BJ (cell line): ENCODE measurements around the gene AGO3. TPM values are rescaled to one million over a fixed set of nuclear protein-coding genes. Genes with fewer than 3 reads are reported as not detected.

ENCODE experiments used
- CTCF ChIA-PET: fragments of 350-600 bp; formaldehyde crosslinking; extraction: SDS; loops from one replicate; lab custom pipeline; 2021; ENCODE audit warnings: antibody characterized with exemption, inconsistent platforms; lab: Yijun Ruan, JAX
- POLR2A ChIA-PET: fragments of 300-600 bp; sonication (Branson Sonifier 250); formaldehyde crosslinking; extraction: SDS; loops from one replicate; lab custom pipeline; 2021; ENCODE audit warnings: antibody characterized with exemption; lab: Charles Lee
- DNase-seq: peaks from one replicate; pipeline ENCODE4 v3.0.0-alpha.2; 2011; ENCODE audit warnings: low read depth
- H3K27me3 ChIP-seq: 2 replicates; pipeline ENCODE4 v1.6.0; 2011; ENCODE audit warnings: low read length; ENCODE audit not compliant: control insufficient read depth, insufficient read depth
- H3K36me3 ChIP-seq: 2 replicates; pipeline ENCODE4 v1.5.1; 2011; ENCODE audit warnings: low read length; ENCODE audit not compliant: control insufficient read depth, insufficient read depth
- H3K4me3 ChIP-seq: 2 replicates; pipeline ENCODE4 v1.5.1; 2011; ENCODE audit warnings: low read depth, mild to moderate bottlenecking, control low read depth, low read length
- polyA plus RNA-seq: library from polyadenylated mRNA; depleted of rRNA; stranded (reverse); fragments of >200 nt; gene quantifications from 2 replicates; pipeline ENCODE4 v1.2.3, GENCODE V29; 2011
- TF ChIP-seq, protein P1 (sequence below): IDR thresholded peaks from 2 replicates; pipeline ENCODE4 v1.5.1; 2011; ENCODE audit warnings: low read depth, mild to moderate bottlenecking, control low read depth, inconsistent platforms, low read length, moderate library complexity; ENCODE audit not compliant: insufficient read depth

The AGO3 gene
- polyA plus RNA-seq, 1 experiment = 18.9 TPM

DNA sequence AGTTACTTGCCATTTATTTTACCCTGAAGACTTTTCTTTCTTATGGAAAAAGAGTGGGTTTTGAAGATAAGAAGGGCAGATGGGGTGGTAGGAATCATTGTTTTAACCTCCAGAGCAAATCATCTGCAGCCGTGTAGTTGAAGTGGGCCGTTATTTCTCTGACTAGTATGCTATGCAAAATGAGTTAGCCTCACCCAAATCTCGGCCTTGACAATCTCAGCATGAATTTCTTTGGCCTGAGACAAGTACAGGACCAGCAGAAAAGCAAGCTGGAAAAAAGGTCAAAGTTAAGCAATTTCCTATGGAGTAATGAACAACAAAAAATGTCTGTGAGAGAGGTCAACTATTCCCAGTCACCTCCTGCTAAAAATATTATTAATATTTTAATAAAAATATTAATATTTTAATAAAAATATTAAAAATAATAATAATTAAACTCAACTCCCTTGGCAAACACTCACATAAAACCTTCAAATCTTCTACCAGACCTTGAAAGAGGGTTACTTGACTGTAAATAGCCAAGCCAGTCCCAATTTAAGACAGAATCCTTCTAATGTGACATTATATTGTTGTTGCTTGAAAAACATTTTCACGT is 146.2 kb downstream of the AGO3 start:
- TF ChIP-seq, protein P1, sequence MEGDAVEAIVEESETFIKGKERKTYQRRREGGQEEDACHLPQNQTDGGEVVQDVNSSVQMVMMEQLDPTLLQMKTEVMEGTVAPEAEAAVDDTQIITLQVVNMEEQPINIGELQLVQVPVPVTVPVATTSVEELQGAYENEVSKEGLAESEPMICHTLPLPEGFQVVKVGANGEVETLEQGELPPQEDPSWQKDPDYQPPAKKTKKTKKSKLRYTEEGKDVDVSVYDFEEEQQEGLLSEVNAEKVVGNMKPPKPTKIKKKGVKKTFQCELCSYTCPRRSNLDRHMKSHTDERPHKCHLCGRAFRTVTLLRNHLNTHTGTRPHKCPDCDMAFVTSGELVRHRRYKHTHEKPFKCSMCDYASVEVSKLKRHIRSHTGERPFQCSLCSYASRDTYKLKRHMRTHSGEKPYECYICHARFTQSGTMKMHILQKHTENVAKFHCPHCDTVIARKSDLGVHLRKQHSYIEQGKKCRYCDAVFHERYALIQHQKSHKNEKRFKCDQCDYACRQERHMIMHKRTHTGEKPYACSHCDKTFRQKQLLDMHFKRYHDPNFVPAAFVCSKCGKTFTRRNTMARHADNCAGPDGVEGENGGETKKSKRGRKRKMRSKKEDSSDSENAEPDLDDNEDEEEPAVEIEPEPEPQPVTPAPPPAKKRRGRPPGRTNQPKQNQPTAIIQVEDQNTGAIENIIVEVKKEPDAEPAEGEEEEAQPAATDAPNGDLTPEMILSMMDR = no peak
- no peak for DNase-seq

DNA sequence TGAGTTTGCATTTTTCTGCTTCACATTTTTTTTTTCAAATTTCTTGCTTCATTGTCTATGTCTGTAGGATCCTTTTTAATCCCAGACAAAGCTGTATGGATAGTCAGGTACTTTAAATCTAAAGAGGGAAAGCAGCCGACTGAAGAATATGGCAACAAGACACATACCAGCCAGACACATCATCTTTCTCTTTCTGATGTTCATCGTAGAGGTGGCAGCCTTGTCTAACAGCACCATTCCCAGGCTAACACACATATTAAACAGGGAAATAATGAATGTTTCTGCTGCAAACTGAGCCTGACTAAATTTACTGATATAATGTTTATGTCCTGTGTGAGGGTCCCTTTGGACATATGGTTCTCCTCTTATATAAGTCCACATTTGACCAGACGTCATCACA is 149.3 kb downstream of the AGO3 start:
- no peak overlapping the region for H3K4me3 ChIP-seq
- ChIA-PET POLR2A (no interaction called here), CTCF (no interaction called here)
- DNase-seq = no peak
- TF ChIP-seq, protein P1 = no peak
- H3K27me3 ChIP-seq = no peaks in the 10 kb centered on the region
- H3K36me3 ChIP-seq = no peaks in the 10 kb centered on the region

More for the DNA sequence above, 146.2 kb downstream of the AGO3 start:
- H3K36me3 ChIP-seq = no peaks in the 10 kb centered on the region
- ChIA-PET CTCF (no interaction called here), POLR2A (no interaction called here)
- no peaks in the 10 kb centered on the region for H3K27me3 ChIP-seq
- no peak overlapping the region for H3K4me3 ChIP-seq

DNA sequence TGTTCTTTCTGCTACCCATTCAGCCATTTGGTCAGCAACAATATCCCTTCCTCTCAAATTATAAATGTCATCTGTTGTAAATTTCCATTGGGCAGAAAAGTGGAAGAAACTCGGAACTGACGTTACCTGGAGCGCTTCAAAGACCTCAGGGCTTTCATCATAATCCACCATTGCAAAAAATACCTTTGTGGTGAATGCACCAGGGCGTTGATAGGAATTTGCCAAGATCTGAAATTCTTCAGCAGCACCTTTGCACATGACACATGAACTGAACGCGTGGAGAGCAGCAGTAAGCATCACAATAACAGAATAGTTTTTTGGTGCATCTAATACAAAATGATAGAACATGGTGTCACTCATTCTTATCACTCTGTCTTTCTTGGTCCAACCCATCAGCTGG is 149.9 kb downstream of the AGO3 start:
- Histone ChIP-seq H3K4me3 (no peak overlapping the region), H3K36me3 (no peaks in the 10 kb centered on the region), H3K27me3 (no peaks in the 10 kb centered on the region)
- ChIA-PET POLR2A (no interaction called here), CTCF (no interaction called here)
- DNase-seq = no peak
- TF ChIP-seq, protein P1 = no peak

DNA sequence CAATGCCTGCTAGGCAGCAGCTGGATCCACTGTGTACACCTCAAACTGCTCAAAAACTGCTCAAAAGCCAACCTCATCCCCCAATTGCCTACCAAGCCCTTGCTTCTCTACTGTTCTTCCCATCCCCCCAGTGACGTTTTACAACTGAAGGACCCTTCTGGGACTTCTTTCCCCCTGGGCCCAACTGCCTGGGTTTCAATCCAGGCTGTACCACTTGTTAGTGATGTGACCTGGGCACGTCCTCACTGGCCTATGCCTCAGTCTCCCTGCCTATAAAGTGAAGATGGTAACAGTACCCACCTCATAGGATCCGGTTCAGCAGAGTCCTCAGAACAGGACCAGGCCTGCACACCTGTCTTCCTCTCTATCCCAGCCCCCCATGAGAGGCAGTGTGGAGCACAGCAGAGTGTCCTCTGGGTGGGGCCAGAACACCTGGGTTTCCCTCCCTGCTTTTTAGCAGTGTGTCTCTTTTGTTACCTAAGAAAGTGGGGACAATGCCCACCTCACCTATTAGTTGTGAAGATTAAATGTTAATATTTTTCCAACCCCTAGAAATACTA is 151.1 kb downstream of the AGO3 start:
- TF ChIP-seq, protein P1 = no peak

DNA sequence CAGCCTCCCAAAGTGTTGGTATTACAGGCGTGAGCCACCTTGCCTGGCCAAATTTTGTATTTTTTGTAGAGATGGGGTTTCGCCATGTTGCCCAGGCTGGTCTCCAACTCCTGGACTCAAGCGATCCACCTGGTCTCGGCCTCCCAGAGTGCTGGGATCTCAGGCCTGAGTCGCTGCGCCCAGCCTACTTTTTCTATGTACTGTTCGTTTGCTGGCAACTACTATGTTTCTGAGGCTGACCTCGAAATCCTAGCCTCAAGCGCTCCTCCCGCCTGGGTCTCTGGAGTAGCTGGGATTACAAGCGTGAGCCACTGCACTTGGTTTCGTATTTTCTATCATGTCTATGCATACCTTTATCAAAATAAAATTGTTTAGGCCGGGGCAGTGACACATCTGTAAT is 152.3 kb downstream of the AGO3 start:
- no peak overlapping the region for H3K4me3 ChIP-seq
- DNase-seq = no peak
- H3K27me3 ChIP-seq = no peaks in the 10 kb centered on the region
- POLR2A ChIA-PET = no interaction called here
- no peaks in the 10 kb centered on the region for H3K36me3 ChIP-seq
- TF ChIP-seq, protein P1 = no peak
- CTCF ChIA-PET = interaction anchor here (1.2 kb wide), 1 partner anchor 66 kb away, joined by 3 read pairs; the partner anchor contains the start of gene TRAPPC3

More for the DNA sequence above, 151.1 kb downstream of the AGO3 start:
- no peak for DNase-seq
- Histone ChIP-seq H3K27me3 (no peaks in the 10 kb centered on the region), H3K36me3 (no peaks in the 10 kb centered on the region), H3K4me3 (no peak overlapping the region)
- POLR2A ChIA-PET = no interaction called here
- CTCF ChIA-PET = no interaction called here
